ENCODE measurements around the gene PIK3C3.

DNA sequence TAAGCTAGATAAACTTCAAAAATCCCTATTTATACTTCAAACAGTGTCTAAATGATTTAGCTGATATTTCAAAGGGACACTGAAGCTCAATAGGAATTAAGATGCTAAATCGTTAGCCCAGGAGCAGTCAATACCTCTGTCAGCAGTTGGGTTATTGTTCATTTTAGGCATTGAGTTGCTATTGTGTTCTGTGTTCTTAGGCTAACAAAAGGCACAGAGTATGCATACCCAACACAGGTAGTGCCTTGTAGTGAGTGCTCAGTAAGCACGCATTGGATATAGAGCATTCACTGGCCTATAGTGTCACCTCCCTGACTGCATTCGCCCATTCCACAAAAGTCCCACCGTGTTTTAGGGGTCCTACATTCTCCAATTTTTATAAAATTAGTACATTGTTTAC, 152.3 kb downstream of the PIK3C3 start:
- TF ChIP-seq CTCF (IDR thresholded peaks at IDR 0.05) (no peak), POLR2AphosphoS5 (IDR thresholded peaks at IDR 0.05; ENCODE audit: insufficient read depth in 1 of 2, low read depth in 1 of 2) (no peak)
